ES-I3 (cell line): ENCODE data around the gene AOC3.

ENCODE experiments used
- H3K36me3 ChIP-seq: 2 replicates; pipeline ENCODE4 v1.6.1; 2013; ENCODE audit warnings: mild to moderate bottlenecking, low read length, control low read depth, moderate library complexity; ENCODE audit not compliant: insufficient read depth
- H3K4me1 ChIP-seq: 2 replicates; pipeline ENCODE4 v1.6.1; 2013; ENCODE audit warnings: mild to moderate bottlenecking, control low read depth, low read length; ENCODE audit not compliant: insufficient read depth
- H3K9ac ChIP-seq: 2 replicates; pipeline ENCODE4 v1.6.1; 2013; ENCODE audit warnings: low read depth, mild to moderate bottlenecking, low read length, moderate library complexity
- H3K9me3 ChIP-seq: 2 replicates; pipeline ENCODE4 v1.6.1; 2013; ENCODE audit warnings: mild to moderate bottlenecking, low read length, moderate library complexity; ENCODE audit not compliant: control insufficient read depth, insufficient read depth

AOC3 gene, protein sequence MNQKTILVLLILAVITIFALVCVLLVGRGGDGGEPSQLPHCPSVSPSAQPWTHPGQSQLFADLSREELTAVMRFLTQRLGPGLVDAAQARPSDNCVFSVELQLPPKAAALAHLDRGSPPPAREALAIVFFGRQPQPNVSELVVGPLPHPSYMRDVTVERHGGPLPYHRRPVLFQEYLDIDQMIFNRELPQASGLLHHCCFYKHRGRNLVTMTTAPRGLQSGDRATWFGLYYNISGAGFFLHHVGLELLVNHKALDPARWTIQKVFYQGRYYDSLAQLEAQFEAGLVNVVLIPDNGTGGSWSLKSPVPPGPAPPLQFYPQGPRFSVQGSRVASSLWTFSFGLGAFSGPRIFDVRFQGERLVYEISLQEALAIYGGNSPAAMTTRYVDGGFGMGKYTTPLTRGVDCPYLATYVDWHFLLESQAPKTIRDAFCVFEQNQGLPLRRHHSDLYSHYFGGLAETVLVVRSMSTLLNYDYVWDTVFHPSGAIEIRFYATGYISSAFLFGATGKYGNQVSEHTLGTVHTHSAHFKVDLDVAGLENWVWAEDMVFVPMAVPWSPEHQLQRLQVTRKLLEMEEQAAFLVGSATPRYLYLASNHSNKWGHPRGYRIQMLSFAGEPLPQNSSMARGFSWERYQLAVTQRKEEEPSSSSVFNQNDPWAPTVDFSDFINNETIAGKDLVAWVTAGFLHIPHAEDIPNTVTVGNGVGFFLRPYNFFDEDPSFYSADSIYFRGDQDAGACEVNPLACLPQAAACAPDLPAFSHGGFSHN

GRCh38 chr17:42850954-42851353 lies at the start of gene AOC3:
Gene AOC3 (plus strand): TSS chr17:42851199. CDS start chr17:42851344, 145 bp downstream.
- Histone ChIP-seq H3K4me1 (no peaks in the 10 kb centered on the region; the same call in 1 of the 2 replicates), H3K36me3 (no peaks in the 10 kb centered on the region), H3K9ac (no peak within 1 kb of the TSS)

DNA sequence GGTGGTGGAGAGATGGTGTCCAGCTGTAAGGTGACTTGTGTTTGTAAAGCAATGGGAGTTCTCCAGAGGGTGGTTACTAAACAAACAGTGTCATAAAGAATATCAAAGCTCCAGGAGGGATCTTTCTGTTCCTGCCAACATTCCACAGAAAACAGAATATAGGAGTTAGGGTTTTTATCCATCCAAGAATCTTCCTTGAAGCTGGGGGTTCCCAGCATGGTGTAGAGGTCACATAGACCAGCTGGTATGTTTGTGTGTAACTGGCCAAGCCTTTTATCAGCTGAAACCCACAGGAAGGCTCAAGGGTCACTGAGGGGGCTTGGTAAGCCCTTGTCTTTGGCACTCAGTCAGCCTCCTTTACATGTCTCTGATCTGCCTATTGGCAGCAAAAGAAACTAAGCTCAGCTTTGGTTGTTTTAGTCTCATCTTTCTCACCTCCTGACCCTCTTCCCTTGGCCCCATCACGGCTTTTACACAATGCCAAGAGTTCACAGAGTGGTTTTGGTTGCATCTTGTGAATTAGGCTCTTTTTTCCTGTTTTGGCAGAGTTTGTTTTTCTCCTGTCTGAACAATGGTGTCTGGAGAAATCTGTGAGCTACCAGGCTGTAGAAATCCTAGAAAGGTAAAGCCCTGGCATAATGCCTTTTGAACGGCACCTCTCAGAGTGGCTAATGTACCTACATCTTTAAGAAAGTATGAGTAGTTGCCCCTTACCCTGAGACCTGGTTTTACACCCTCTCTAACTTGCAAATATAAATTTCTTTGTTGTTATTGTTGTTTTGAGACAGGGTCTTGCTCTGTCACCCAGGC lies 47.7 kb upstream of the AOC3 start:
- Histone ChIP-seq H3K9me3 (no peaks in the 10 kb centered on the region), H3K4me1 (no peaks in the 10 kb centered on the region), H3K36me3 (no peaks in the 10 kb centered on the region), H3K9ac (no peak overlapping the region)

More at GRCh38 chr17:42850954-42851353, at the start of gene AOC3:
- H3K9me3 ChIP-seq: no peaks in the 10 kb centered on the region

DNA sequence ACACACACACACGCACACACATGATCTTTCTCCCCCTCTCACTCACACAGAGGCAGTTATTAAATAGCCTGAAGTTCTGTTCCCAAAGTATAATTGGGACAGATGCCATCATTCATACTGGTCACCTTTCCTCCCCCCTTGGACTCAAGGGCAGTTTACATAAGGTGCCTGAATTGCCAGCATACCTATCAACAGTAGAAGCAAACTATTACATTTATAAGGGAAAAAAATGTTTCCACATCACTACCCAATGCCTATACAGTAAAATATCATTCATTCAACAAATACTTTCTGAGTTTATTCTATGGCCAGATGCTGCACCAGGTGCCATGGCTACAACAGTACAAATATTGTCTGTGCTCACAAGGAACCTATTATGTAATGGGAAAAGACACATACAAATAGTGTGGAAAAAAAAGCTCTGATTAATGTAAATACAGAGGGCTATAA lies 46.1 kb upstream of the AOC3 start:
- Histone ChIP-seq H3K4me1 (no peaks in the 10 kb centered on the region), H3K36me3 (no peaks in the 10 kb centered on the region), H3K9ac (no peak overlapping the region), H3K9me3 (no peaks in the 10 kb centered on the region)

- no peak overlapping the region for H3K9ac ChIP-seq
- H3K36me3 ChIP-seq: peaks cover 5% of the 10 kb centered on the region; the same call in 1 of the 2 replicates
- H3K4me1 ChIP-seq: no peaks in the 10 kb centered on the region
- H3K9me3 ChIP-seq: no peaks in the 10 kb centered on the region
These were observed 44.8 kb upstream of the AOC3 start for GRCh38 chr17:42806249-42806648.

DNA sequence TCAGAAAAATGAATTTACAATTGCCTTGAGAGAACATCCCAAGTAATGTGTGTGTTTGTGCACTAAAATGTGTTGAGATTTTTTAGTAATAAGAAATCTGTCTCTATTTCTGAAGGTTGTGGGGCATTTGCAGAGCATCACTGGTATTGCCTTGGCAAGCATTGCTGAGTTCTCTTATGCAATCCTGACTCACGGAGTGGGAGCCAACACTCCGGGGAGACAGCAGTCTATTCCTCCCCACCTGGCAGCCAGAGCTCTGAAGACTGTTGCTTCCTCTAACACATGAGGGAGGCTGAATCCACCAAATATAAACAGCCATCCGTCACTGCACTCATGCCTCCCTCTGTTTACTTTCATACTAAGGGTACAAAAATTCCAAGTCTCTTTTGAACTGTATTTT lies 41.7 kb upstream of the AOC3 start:
- Histone ChIP-seq H3K4me1 (no peaks in the 10 kb centered on the region), H3K9ac (no peak overlapping the region), H3K36me3 (peaks cover 10% of the 10 kb centered on the region), H3K9me3 (no peaks in the 10 kb centered on the region)

DNA sequence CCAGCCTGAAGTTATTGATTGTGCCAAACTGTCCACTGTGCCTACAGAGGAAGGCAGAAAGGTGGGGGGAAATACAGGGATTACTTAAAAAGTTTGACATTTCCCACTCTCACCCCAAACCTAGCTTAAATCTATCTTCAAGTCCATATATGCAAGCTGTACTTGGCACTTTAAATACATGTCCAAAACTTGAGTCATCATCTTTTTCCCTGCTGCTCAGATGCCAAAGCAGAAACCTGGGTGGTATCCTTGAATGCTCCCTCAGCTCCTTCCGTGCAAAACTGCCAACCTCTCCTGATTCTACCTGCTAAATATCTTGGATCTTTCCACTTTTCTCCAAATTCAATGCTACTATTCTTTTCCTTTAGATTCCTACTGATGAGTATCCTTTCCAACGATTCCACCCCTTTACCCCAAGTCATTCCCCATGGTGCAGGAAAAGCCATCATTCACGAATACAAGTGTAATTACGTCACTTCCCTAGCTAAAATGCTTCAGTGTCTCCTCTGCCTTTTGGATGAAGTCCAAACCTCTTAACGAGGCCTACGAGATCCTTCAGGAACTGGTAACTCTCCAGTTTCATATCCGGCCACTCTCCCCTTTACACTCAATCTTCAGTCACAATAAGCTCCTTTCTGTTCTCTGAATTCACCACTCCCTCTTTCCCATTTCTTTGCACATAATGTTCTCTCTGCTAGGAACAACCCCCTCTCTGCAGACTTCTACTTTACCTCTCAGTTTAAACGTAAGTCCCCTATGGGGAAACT lies 36.2 kb upstream of the AOC3 start:
- H3K9me3 ChIP-seq: no peaks in the 10 kb centered on the region
- H3K9ac ChIP-seq: no peak overlapping the region
- H3K4me1 ChIP-seq: no peaks in the 10 kb centered on the region
- peaks cover 56% of the 10 kb centered on the region for H3K36me3 ChIP-seq

GRCh38 chr17:42817866-42818265 lies 33.1 kb upstream of the AOC3 start:
- H3K4me1 ChIP-seq: no peaks in the 10 kb centered on the region
- no peak overlapping the region for H3K9ac ChIP-seq
- no peaks in the 10 kb centered on the region for H3K9me3 ChIP-seq
- peaks cover 61% of the 10 kb centered on the region for H3K36me3 ChIP-seq

DNA sequence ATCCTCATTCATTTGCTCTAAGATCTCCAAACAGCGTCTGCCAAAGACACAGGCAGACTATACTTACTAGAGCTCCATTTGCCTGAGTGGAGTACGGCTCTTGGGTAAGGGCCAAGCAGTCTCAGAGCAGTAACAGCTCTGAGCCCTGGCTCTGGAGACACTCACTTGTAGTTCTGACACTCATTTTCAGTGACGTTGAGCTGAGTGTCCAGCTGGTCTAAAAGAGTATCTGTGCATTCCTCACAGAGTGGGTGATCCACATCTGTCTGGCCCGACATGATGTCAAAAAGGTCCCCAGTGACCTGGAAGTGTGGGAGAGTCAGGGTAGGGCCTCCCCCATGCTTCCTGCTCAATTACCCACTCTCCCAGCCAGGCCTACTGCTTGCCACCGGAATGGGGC lies 32.6 kb upstream of the AOC3 start:
- H3K4me1 ChIP-seq: no peaks in the 10 kb centered on the region
- no peak overlapping the region for H3K9ac ChIP-seq
- peaks cover 61% of the 10 kb centered on the region for H3K36me3 ChIP-seq
- H3K9me3 ChIP-seq: no peaks in the 10 kb centered on the region

DNA sequence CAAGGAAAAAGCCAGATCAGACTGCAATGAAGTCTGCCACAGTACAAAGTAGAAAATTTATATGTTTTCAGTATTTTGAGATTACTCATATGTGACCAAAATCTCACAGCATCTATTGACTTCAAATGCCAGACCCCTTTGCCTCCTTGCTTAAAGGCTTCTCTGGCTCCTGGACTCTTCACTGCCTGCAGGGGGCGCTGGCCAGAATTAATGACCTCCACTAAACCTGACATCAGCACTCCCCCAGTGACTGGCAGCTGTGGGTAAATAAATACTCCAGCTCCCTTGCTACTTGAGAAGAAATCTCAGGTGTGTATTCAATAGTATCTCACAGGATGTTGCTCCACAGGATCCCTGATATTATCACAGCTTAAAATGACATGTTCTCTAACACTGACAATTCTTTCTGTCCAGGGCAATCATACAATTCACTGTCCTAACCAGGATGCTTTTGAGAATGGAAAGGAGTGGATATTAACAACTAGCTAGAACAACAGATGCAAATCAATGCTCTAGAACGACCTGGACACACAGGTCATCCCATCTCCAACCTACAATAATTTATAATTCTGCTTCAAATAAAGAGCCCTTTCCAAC lies 31.0 kb upstream of the AOC3 start:
- H3K9ac ChIP-seq: no peak overlapping the region
- H3K36me3 ChIP-seq: peaks cover 48% of the 10 kb centered on the region
- no peaks in the 10 kb centered on the region for H3K9me3 ChIP-seq
- no peaks in the 10 kb centered on the region for H3K4me1 ChIP-seq

GRCh38 chr17:42821176-42821575 lies 29.8 kb upstream of the AOC3 start:
- H3K36me3 ChIP-seq: peaks cover 38% of the 10 kb centered on the region
- no peaks in the 10 kb centered on the region for H3K9me3 ChIP-seq
- no peak overlapping the region for H3K9ac ChIP-seq
- H3K4me1 ChIP-seq: no peaks in the 10 kb centered on the region

GRCh38 chr17:42827472-42827871 lies 23.5 kb upstream of the AOC3 start:
- H3K4me1 ChIP-seq: no peaks in the 10 kb centered on the region
- no peaks in the 10 kb centered on the region for H3K9me3 ChIP-seq
- H3K9ac ChIP-seq: no peak overlapping the region
- H3K36me3 ChIP-seq: no peaks in the 10 kb centered on the region

GRCh38 chr17:42830971-42831370 lies 20.0 kb upstream of the AOC3 start:
- H3K4me1 ChIP-seq: no peaks in the 10 kb centered on the region
- no peaks in the 10 kb centered on the region for H3K9me3 ChIP-seq
- H3K36me3 ChIP-seq: peaks cover 5% of the 10 kb centered on the region; the same call in 1 of the 2 replicates
- H3K9ac ChIP-seq: no peak overlapping the region

- peaks cover 13% of the 10 kb centered on the region; the same call in 1 of the 2 replicates for H3K36me3 ChIP-seq
- no peaks in the 10 kb centered on the region for H3K4me1 ChIP-seq
- H3K9ac ChIP-seq: peak overlapping the region; percentile 88
- no peaks in the 10 kb centered on the region for H3K9me3 ChIP-seq
These were observed 18.6 kb upstream of the AOC3 start for GRCh38 chr17:42832213-42832933.
